NCI-H526 (cell line): Measurements from ENCODE around the gene RTP5.

Source experiments
- DNase-seq, 2 experiments: peaks; one replicate each; lab custom pipeline; 2025; lab: John Stamatoyannopoulos, UW

RTP5 gene

GRCh38 chr2:241887806-241888522, 18.4 kb downstream of the RTP5 start:
- DNase-seq: peak in 1 of 2 experiments; percentile 60

GRCh38 chr2:241888641-241889040, 19.1 kb downstream of the RTP5 start:
- no peak for DNase-seq

GRCh38 chr2:241890524-241891235, 21.2 kb downstream of the RTP5 start:
- DNase-seq: no peak

GRCh38 chr2:241891315-241891987, 21.9 kb downstream of the RTP5 start:
- no peak for DNase-seq

- DNase-seq: no peak
Observed at GRCh38 chr2:241891988-241892298, 22.4 kb downstream of the RTP5 start.

GRCh38 chr2:241892299-241893137, 23.0 kb downstream of the RTP5 start:
- DNase-seq: no peak

GRCh38 chr2:241893265-241893664, 23.7 kb downstream of the RTP5 start:
- DNase-seq: no peak

- DNase-seq: no peak
Observed at GRCh38 chr2:241894056-241894641, 24.6 kb downstream of the RTP5 start.

GRCh38 chr2:241894681-241895426, 25.3 kb downstream of the RTP5 start:
- no peak for DNase-seq

GRCh38 chr2:241895427-241895711, 25.8 kb downstream of the RTP5 start:
- DNase-seq: no peak

GRCh38 chr2:241895712-241896641, 26.4 kb downstream of the RTP5 start:
- no peak for DNase-seq

GRCh38 chr2:241896746-241897201, 27.2 kb downstream of the RTP5 start:
- DNase-seq: no peak

GRCh38 chr2:241897231-241897916, 27.8 kb downstream of the RTP5 start:
- no peak for DNase-seq

- DNase-seq: peak; percentile 43 to 70
Observed at GRCh38 chr2:241898463-241899270, 29.1 kb downstream of the RTP5 start.

- no peak for DNase-seq
Observed at GRCh38 chr2:241900251-241901017, 30.9 kb downstream of the RTP5 start.

GRCh38 chr2:241901018-241901380, 31.5 kb downstream of the RTP5 start:
- DNase-seq: no peak

- peak in 1 of 2 experiments; percentile 24 for DNase-seq
Observed at GRCh38 chr2:241901500-241902351, 32.2 kb downstream of the RTP5 start.
